Omental fat pad (tissue), 4 donors: ENCODE data around the gene DPYD. TPM values are rescaled to one million over a fixed set of nuclear protein-coding genes. Genes with fewer than 3 reads are reported as not detected.

ENCODE experiments used
- ATAC-seq: fragments of 150-250 bp; one replicate; pipeline ENCODE4 v1.9.1; 2016; ENCODE audit warnings: mild to moderate bottlenecking, moderate library complexity; ENCODE audit not compliant: low FRiP score
- DNase-seq: peaks from one replicate; pipeline ENCODE4 v3.0.0-alpha.2; 2019; ENCODE audit warnings: low spot score
- total RNA-seq, 4 donors: library from RNA; depleted of rRNA; stranded (reverse); fragments of >200 nt; gene quantifications; one replicate each; pipeline ENCODE4 v1.1.0, GENCODE V29; 2016
- TF ChIP-seq, protein P1 (sequence below), 3 donors: fragments of 450-650 bp; IDR thresholded peaks; one replicate each; pipeline ENCODE4 v1.5.1; 2016 to 2017; ENCODE audit warnings: antibody characterized with exemption in 3 of 3, mild to moderate bottlenecking in 3 of 3, moderate library complexity in 2 of 3

The DPYD gene
- total RNA-seq, 4 donors from 2014 or later = 52.5 to 86.4 (median 60.3) TPM

- no peak for DNase-seq
Measured at GRCh38 chr1:97814121-97814520, 106.7 kb downstream of the DPYD start.

GRCh38 chr1:97812076-97812475 is 108.8 kb downstream of the DPYD start:
- TF ChIP-seq, protein P1, sequence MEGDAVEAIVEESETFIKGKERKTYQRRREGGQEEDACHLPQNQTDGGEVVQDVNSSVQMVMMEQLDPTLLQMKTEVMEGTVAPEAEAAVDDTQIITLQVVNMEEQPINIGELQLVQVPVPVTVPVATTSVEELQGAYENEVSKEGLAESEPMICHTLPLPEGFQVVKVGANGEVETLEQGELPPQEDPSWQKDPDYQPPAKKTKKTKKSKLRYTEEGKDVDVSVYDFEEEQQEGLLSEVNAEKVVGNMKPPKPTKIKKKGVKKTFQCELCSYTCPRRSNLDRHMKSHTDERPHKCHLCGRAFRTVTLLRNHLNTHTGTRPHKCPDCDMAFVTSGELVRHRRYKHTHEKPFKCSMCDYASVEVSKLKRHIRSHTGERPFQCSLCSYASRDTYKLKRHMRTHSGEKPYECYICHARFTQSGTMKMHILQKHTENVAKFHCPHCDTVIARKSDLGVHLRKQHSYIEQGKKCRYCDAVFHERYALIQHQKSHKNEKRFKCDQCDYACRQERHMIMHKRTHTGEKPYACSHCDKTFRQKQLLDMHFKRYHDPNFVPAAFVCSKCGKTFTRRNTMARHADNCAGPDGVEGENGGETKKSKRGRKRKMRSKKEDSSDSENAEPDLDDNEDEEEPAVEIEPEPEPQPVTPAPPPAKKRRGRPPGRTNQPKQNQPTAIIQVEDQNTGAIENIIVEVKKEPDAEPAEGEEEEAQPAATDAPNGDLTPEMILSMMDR (IDR thresholded peaks at IDR 0.05) = no peak
- DNase-seq (no peak), ATAC-seq (no peak)

More at GRCh38 chr1:97814121-97814520, 106.7 kb downstream of the DPYD start:
- TF ChIP-seq, protein P1 (IDR thresholded peaks at IDR 0.05) = no peak
- ATAC-seq = no peak

DNA sequence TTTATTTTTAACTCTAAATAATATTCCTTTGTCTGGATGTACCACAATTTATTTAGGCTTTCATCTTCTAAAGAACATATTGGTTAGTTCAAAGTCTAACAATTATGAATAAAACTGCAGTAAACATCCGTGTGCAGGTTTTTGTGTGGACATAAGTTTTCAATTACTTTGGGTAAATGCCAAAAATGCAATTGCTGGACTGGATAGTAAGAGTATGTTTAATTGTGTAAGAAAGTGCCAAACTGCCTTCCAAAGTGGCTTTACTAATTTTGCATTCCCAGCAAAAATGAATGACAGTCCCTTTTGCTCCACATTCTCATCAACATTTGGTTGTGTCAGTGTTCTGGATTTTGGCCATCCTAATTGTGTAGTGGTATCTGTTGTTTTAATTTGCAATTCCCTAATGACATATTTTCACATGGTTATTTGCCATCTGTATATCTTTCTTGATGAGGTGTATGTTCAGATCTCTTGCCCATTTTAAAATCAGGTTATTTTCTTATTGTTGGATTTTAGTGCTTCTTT is 113.8 kb downstream of the DPYD start:
- ATAC-seq = no peak
- no peak for DNase-seq
- TF ChIP-seq, protein P1 (IDR thresholded peaks at IDR 0.05) = no peak

DNA sequence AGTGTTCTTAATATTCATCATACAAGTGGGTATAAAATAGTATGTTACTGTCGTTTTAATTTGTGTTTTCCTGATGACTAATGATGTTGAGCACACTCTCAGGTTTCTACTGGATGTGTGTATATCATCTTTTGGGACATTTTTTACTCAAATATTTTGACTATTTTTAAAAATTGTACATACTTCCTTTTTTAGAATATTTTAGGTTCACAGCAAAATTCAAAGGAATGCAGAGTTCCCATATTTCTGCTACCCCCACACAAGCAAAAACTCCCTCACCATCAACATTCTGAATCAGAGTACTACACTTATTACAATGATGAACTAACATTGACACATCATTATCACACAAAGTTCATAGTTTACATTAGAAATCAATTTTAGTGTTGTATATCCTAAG is 114.5 kb downstream of the DPYD start:
- ATAC-seq (no peak), DNase-seq (no peak)
- TF ChIP-seq, protein P1 (IDR thresholded peaks at IDR 0.05) = no peak

DNA sequence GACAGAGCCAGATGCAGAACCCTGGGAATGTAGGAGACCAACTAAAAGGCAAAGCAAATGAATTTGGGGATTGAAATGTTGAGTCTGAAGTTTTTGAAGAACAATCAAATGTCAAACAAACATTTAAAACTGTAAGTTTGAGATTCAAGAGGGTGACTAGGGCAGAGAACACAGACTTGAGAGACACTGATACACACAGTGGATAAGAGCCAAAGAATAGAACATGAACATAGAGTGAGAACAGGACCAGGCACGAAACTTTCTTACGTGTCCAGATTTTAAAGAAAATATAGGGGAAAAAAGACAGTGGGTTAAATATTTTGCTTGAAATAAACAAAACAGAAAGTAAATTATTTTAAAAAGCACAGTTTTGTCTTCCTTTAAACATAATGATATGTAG is 115.7 kb downstream of the DPYD start:
- DNase-seq = no peak
- TF ChIP-seq, protein P1 (IDR thresholded peaks at IDR 0.05) = no peak
- no peak for ATAC-seq

- TF ChIP-seq, protein P1 (IDR thresholded peaks at IDR 0.05) = no peak
- DNase-seq = no peak
- ATAC-seq = no peak
Measured at GRCh38 chr1:97803026-97803425, 117.8 kb downstream of the DPYD start.

GRCh38 chr1:97802011-97802410 is 118.8 kb downstream of the DPYD start:
- ATAC-seq (no peak), DNase-seq (no peak)
- TF ChIP-seq, protein P1 (IDR thresholded peaks at IDR 0.05) = no peak
